ENCODE data around the gene LELP1. TPM values are rescaled to one million over a fixed set of nuclear protein-coding genes. Genes with fewer than 3 reads are reported as not detected.
A peak's percentile ranks its signal among the peaks of the same experiment; 100 is the strongest.

Gene LELP1
- polyA plus RNA-seq, 3 donors, result not detected

GRCh38 chr1:153210206-153210605, 7.0 kb downstream of the LELP1 start:
- Mint-ChIP-seq H3K36me3 (no peaks in the 10 kb centered on the region), H3K4me3 (no peak overlapping the region), H3K9me3 (no peaks in the 10 kb centered on the region), H3K27ac (peak overlapping the region in 1 of 7 donors; percentile 42), H3K4me1 (no peaks in the 10 kb centered on the region), H3K27me3 (ENCODE audit: low read depth in 3 of 3) (peaks cover 11 to 34% (median 17%) of the 10 kb centered on the region in 3 donors)
- DNase-seq, result no peak
- no peak overlapping the region for H3K4me2 ChIP-seq (replicated peaks; ENCODE audit: extremely low read depth, low read length, poor library complexity, severe bottlenecking)
- H3K27ac ChIP-seq (ENCODE audit: low read depth in 1 of 2, low read length in 2 of 2), result no peak overlapping the region
- H3K9me3 ChIP-seq (replicated peaks in 1 of 2; ENCODE audit: control insufficient read depth in 1 of 2, insufficient read depth in 1 of 2, low read length in 2 of 2), result no peaks in the 10 kb centered on the region
- no peaks in the 10 kb centered on the region for H3K4me1 ChIP-seq (ENCODE audit: control insufficient read depth in 1 of 2, insufficient read depth in 2 of 2, low read length in 2 of 2)
- peaks cover 3 to 5% of the 10 kb centered on the region in 2 donors for H3K27me3 ChIP-seq (ENCODE audit: control insufficient read depth in 2 of 2, insufficient read depth in 2 of 2, low read length in 2 of 2)
- WGBS (ENCODE audit: insufficient coverage), result 65% methylated on average over 4 of the region's 7 CpGs
- no peak overlapping the region for H3K4me3 ChIP-seq (replicated peaks in 1 of 3; ENCODE audit: low read depth in 2 of 3, low read length in 3 of 3)
- no peaks in the 10 kb centered on the region for H4K20me1 ChIP-seq (ENCODE audit: insufficient read depth, low read length)
- H2AFZ ChIP-seq (ENCODE audit: insufficient read depth, low read depth, low read length, poor library complexity, severe bottlenecking), result no peak overlapping the region
- no peak overlapping the region for H3K9ac ChIP-seq (ENCODE audit: insufficient read depth, low read length, poor library complexity, severe bottlenecking)
- no peaks in the 10 kb centered on the region for H3K36me3 ChIP-seq (replicated peaks in 1 of 2; ENCODE audit: control insufficient read depth in 1 of 2, insufficient read depth in 2 of 2, low read length in 2 of 2)
- no peak for TF ChIP-seq CTCF (IDR thresholded peaks at IDR 0.05)
- intact Hi-C loops (cut with micrococcal nuclease), result no loop called here
- no peaks in the 10 kb centered on the region for H3K79me2 ChIP-seq (ENCODE audit: insufficient read depth, low read length)

GRCh38 chr1:153212201-153212600, 9.0 kb downstream of the LELP1 start:
- no CpG with 5 or more reads among the region's 5 CpGs for WGBS (ENCODE audit: insufficient coverage)
- H3K27ac Mint-ChIP-seq, result no peak overlapping the region

More at GRCh38 chr1:153212201-153212600, 9.0 kb downstream of the LELP1 start:
- H3K4me3 Mint-ChIP-seq, result no peak overlapping the region
- no peaks in the 10 kb centered on the region for H3K9me3 Mint-ChIP-seq
- Histone ChIP-seq H3K79me2 (ENCODE audit: insufficient read depth, low read length) (no peaks in the 10 kb centered on the region), H3K27me3 (ENCODE audit: control insufficient read depth in 2 of 2, insufficient read depth in 2 of 2, low read length in 2 of 2) (peaks cover 4 to 6% of the 10 kb centered on the region in 2 donors), H4K20me1 (ENCODE audit: insufficient read depth, low read length) (no peaks in the 10 kb centered on the region), H3K27ac (ENCODE audit: low read depth in 1 of 2, low read length in 2 of 2) (no peak overlapping the region), H3K36me3 (replicated peaks in 1 of 2; ENCODE audit: control insufficient read depth in 1 of 2, insufficient read depth in 2 of 2, low read length in 2 of 2) (no peaks in the 10 kb centered on the region), H3K9ac (ENCODE audit: insufficient read depth, low read length, poor library complexity, severe bottlenecking) (no peak overlapping the region), H3K4me2 (replicated peaks; ENCODE audit: extremely low read depth, low read length, poor library complexity, severe bottlenecking) (no peak overlapping the region), H3K4me3 (replicated peaks in 1 of 3; ENCODE audit: low read depth in 2 of 3, low read length in 3 of 3) (no peak overlapping the region), H2AFZ (ENCODE audit: insufficient read depth, low read depth, low read length, poor library complexity, severe bottlenecking) (no peak overlapping the region), H3K9me3 (replicated peaks in 1 of 2; ENCODE audit: control insufficient read depth in 1 of 2, insufficient read depth in 1 of 2, low read length in 2 of 2) (no peaks in the 10 kb centered on the region), H3K4me1 (ENCODE audit: control insufficient read depth in 1 of 2, insufficient read depth in 2 of 2, low read length in 2 of 2) (no peaks in the 10 kb centered on the region)
- H3K4me1 Mint-ChIP-seq, result no peaks in the 10 kb centered on the region
- no peak for DNase-seq
- H3K27me3 Mint-ChIP-seq (ENCODE audit: low read depth in 3 of 3), result peaks cover 14 to 35% (median 20%) of the 10 kb centered on the region in 3 donors
- no peak for TF ChIP-seq CTCF (IDR thresholded peaks at IDR 0.05)
- no peaks in the 10 kb centered on the region for H3K36me3 Mint-ChIP-seq
- intact Hi-C loops (cut with micrococcal nuclease), result no loop called here

All from CD14-positive monocyte (primary cell).